ENCODE measurements around the gene RPEL1. TPM values are rescaled to one million over a fixed set of nuclear protein-coding genes. Genes with fewer than 3 reads are reported as not detected.

Gene RPEL1
- total and polyA plus RNA-seq, 2 donors (not counting 1 experiment from before 2014, with no cell fraction given) = not detected

GRCh38 chr10:103197174-103197573, 48.5 kb upstream of the RPEL1 start:
- H3K9ac ChIP-seq (ENCODE audit: low read length) = no peak overlapping the region
- ATAC-seq (ENCODE audit: low read depth) = no peak

GRCh38 chr10:103197903-103198302, 47.8 kb upstream of the RPEL1 start:
- DNase-seq (no peak), ATAC-seq (ENCODE audit: low read depth) (no peak)
- H3K4me3 ChIP-seq (ENCODE audit: control extremely low read depth in 1 of 5, extremely low read depth in 1 of 5, insufficient read depth in 1 of 5, low read depth in 2 of 5, low read length in 4 of 5) = peak overlapping the region in 1 of 5 experiments; percentile 25
- Mint-ChIP-seq H3K4me1 (peaks cover 11% of the 10 kb centered on the region), H3K27ac (no peak overlapping the region), H3K9me3 (ENCODE audit: insufficient read depth) (no peaks in the 10 kb centered on the region), H3K27me3 (no peaks in the 10 kb centered on the region), H3K4me3 (no peak overlapping the region)
- H3K4me2 ChIP-seq (replicated peaks; ENCODE audit: low read depth, low read length, poor library complexity, severe bottlenecking) = no peak overlapping the region
- H3K4me1 ChIP-seq (ENCODE audit: control insufficient read depth in 2 of 2, insufficient read depth in 2 of 2, low read length in 2 of 2) = peaks cover 8 to 11% of the 10 kb centered on the region in 2 donors
- intact Hi-C loops (cut with micrococcal nuclease) = no loop called here
- no peak overlapping the region for H3K9ac ChIP-seq (ENCODE audit: low read length)
- no peak overlapping the region for H2AFZ ChIP-seq (ENCODE audit: insufficient read depth, low read depth, low read length, poor library complexity, severe bottlenecking)
- TF ChIP-seq CTCF (IDR thresholded peaks at IDR 0.05) = no peak
- TF ChIP-seq EZH2 (IDR thresholded peaks at IDR 0.05; ENCODE audit: borderline replicate concordance, insufficient read depth, low read depth, low read length, poor library complexity, severe bottlenecking) = no peak
- POLR2A ChIA-PET = no interaction called here
- no peaks in the 10 kb centered on the region for H3K36me3 ChIP-seq (replicated peaks in 1 of 2; ENCODE audit: control extremely low read depth in 1 of 2, control insufficient read depth in 1 of 2, extremely low read depth in 1 of 2, insufficient read depth in 2 of 2, low read length in 1 of 2)
- no peaks in the 10 kb centered on the region for H3K27me3 ChIP-seq (replicated peaks in 1 of 4; ENCODE audit: control extremely low read depth in 1 of 4, control insufficient read depth in 3 of 4, insufficient read depth in 4 of 4, low read length in 3 of 4)
- CTCF ChIA-PET = interaction anchor here (0.9 kb wide), 1 partner anchor 10 kb away, joined by 8 read pairs; no protein-coding TSS in a partner anchor
- H3K27ac ChIP-seq (ENCODE audit: low read length in 2 of 2) = no peak overlapping the region
- no peaks in the 10 kb centered on the region for H4K20me1 ChIP-seq (ENCODE audit: control insufficient read depth, insufficient read depth, low read length, poor library complexity, severe bottlenecking)
- 50% methylated on average over 1 of the region's 2 CpGs for WGBS (ENCODE audit: insufficient coverage)
- no peaks in the 10 kb centered on the region for H3K79me2 ChIP-seq (ENCODE audit: control insufficient read depth, insufficient read depth, low read length)
- no peaks in the 10 kb centered on the region for H3K9me3 ChIP-seq (ENCODE audit: control extremely low read depth in 1 of 3, control insufficient read depth in 2 of 3, insufficient read depth in 1 of 3, low read length in 2 of 3)

More at GRCh38 chr10:103197174-103197573, 48.5 kb upstream of the RPEL1 start:
- H3K4me2 ChIP-seq (replicated peaks; ENCODE audit: low read depth, low read length, poor library complexity, severe bottlenecking) = no peak overlapping the region
- H3K4me3 Mint-ChIP-seq = no peak overlapping the region
- no peak overlapping the region for H2AFZ ChIP-seq (ENCODE audit: insufficient read depth, low read depth, low read length, poor library complexity, severe bottlenecking)
- H3K9me3 ChIP-seq (ENCODE audit: control extremely low read depth in 1 of 3, control insufficient read depth in 2 of 3, insufficient read depth in 1 of 3, low read length in 2 of 3) = no peaks in the 10 kb centered on the region
- no peak overlapping the region for H3K4me3 ChIP-seq (ENCODE audit: control extremely low read depth in 1 of 5, extremely low read depth in 1 of 5, insufficient read depth in 1 of 5, low read depth in 2 of 5, low read length in 4 of 5)
- intact Hi-C loops (cut with micrococcal nuclease) = no loop called here
- 92% methylated on average over 3 of the region's 3 CpGs for WGBS (ENCODE audit: insufficient coverage)
- H3K36me3 ChIP-seq (replicated peaks in 1 of 2; ENCODE audit: control extremely low read depth in 1 of 2, control insufficient read depth in 1 of 2, extremely low read depth in 1 of 2, insufficient read depth in 2 of 2, low read length in 1 of 2) = no peaks in the 10 kb centered on the region
- peaks cover 8 to 11% of the 10 kb centered on the region in 2 donors for H3K4me1 ChIP-seq (ENCODE audit: control insufficient read depth in 2 of 2, insufficient read depth in 2 of 2, low read length in 2 of 2)
- H3K27me3 ChIP-seq (replicated peaks in 1 of 4; ENCODE audit: control extremely low read depth in 1 of 4, control insufficient read depth in 3 of 4, insufficient read depth in 4 of 4, low read length in 3 of 4) = no peaks in the 10 kb centered on the region
- H4K20me1 ChIP-seq (ENCODE audit: control insufficient read depth, insufficient read depth, low read length, poor library complexity, severe bottlenecking) = no peaks in the 10 kb centered on the region
- peaks cover 6% of the 10 kb centered on the region for H3K79me2 ChIP-seq (ENCODE audit: control insufficient read depth, insufficient read depth, low read length)
- no peaks in the 10 kb centered on the region for H3K27me3 Mint-ChIP-seq
- TF ChIP-seq CTCF (IDR thresholded peaks at IDR 0.05) (no peak), EZH2 (IDR thresholded peaks at IDR 0.05; ENCODE audit: borderline replicate concordance, insufficient read depth, low read depth, low read length, poor library complexity, severe bottlenecking) (no peak)
- POLR2A ChIA-PET = no interaction called here
- H3K27ac Mint-ChIP-seq = no peak overlapping the region
- no peaks in the 10 kb centered on the region for H3K9me3 Mint-ChIP-seq (ENCODE audit: insufficient read depth)
- DNase-seq = no peak
- H3K4me1 Mint-ChIP-seq = peaks cover 14% of the 10 kb centered on the region
- CTCF ChIA-PET = interaction anchor here (0.9 kb wide), 1 partner anchor 10 kb away, joined by 8 read pairs; no protein-coding TSS in a partner anchor
- H3K27ac ChIP-seq (ENCODE audit: low read length in 2 of 2) = no peak overlapping the region
